Tibial artery (tissue), 4 donors: ENCODE data around the gene TIGD3.

ENCODE experiments used
- DNase-seq, 2 donors: peaks; one replicate each; pipeline ENCODE4 v3.0.0-alpha.2; 2019
- H3K27ac ChIP-seq, 2 donors: fragments of 200-600 bp; sonication (generic) in 1 of 2; 1 replicate in 1 of 2; 2 replicates in 1 of 2; pipeline ENCODE4 v1.5.1; 2018 to 2019; ENCODE audit warnings: mild to moderate bottlenecking in 1 of 2
- H3K27me3 ChIP-seq, 2 donors: fragments of 200-600 bp; sonication (generic) in 1 of 2; one replicate each; pipeline versions ENCODE4 v1.5.1 to v1.6.0; 2016 to 2019
- H3K36me3 ChIP-seq, 3 donors: fragments of 200-600 bp; sonication (generic) in 2 of 3; one replicate each; pipeline ENCODE4 v1.5.1; 2016 to 2019; ENCODE audit warnings: mild to moderate bottlenecking in 2 of 3
- H3K4me1 ChIP-seq, 4 donors: fragments of 200-600 bp; sonication (generic) in 2 of 4; 1 replicate in 3 of 4; 2 replicates in 1 of 4; pipeline ENCODE4 v1.5.1; 2016 to 2019
- H3K4me3 ChIP-seq, 2 donors: fragments of 200-600 bp; sonication (generic) in 1 of 2; 1 replicate in 1 of 2; 2 replicates in 1 of 2; pipeline ENCODE4 v1.5.1; 2018 to 2019; ENCODE audit warnings: mild to moderate bottlenecking in 2 of 2
- H3K9me3 ChIP-seq, 3 donors: fragments of 200-600 bp; sonication (generic) in 1 of 3; one replicate each; pipeline ENCODE4 v1.5.1; 2016 to 2019
- CTCF ChIP-seq, 2 experiments: fragments of 200-600 bp in 1 of 2; fragments of 450-650 bp in 1 of 2; IDR thresholded peaks; one replicate each; pipeline ENCODE4 v1.5.1; 2017 to 2019; ENCODE audit warnings: antibody characterized with exemption in 2 of 2, mild to moderate bottlenecking in 1 of 2, moderate library complexity in 1 of 2
- intact Hi-C: fragments of 100-400 bp; cut with DNase I; formaldehyde crosslinking; loops from one replicate; pipeline ENCODE4 v1.15.0; 2023; ENCODE audit warnings: low total_unique reads

Gene TIGD3

DNA sequence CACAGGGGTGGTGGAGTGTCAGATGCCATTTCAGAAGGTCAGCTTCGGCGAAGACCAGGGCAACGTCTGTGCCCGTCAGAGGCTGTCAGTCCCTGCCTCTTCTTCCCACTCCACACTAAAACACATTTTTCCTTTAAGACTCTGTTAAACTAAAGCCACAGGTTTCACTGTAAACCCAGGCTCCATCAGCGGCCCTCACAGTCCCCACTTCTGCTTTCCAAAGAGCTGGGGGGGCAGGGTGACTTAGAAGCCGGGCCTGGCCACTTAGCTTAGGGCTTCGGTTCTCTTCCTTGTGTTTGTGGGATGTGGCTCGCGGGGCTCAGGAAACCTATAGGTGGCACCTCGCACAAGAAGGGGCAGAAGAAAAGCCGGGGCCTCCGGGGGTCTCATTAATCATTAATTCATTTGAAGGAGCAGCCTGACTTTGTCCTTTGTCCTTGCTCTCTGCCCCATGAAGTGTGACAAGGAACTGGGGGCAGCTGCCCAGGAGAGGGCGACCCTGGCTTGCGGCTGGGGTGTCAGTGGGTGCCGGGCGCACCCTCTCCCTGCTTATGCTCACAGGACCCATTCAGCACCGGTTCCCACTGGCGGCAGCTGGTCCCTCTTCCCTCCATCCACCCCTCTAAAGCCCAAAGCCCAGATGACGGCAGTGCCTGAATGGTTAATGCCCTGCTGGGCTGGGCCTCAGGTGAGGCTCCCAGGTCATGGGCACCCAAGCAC lies 23.8 kb downstream of the TIGD3 start:
- no peak for TF ChIP-seq CTCF (IDR thresholded peaks at IDR 0.05)
- Histone ChIP-seq H3K36me3 (no peaks in the 10 kb centered on the region), H3K4me3 (no peak overlapping the region), H3K4me1 (peaks cover 9 to 30% (median 23%) of the 10 kb centered on the region in 4 donors), H3K27me3 (no peaks in the 10 kb centered on the region), H3K9me3 (no peaks in the 10 kb centered on the region), H3K27ac (no peak overlapping the region)
- DNase-seq: no peak
- intact Hi-C loops: no loop called here

- TF ChIP-seq CTCF (IDR thresholded peaks at IDR 0.05): no peak
- intact Hi-C loops: no loop called here
- no peak for DNase-seq
- H3K4me3 ChIP-seq: no peak overlapping the region
- H3K27ac ChIP-seq: no peak overlapping the region
- peaks cover 9 to 37% (median 28%) of the 10 kb centered on the region in 4 donors for H3K4me1 ChIP-seq
- H3K36me3 ChIP-seq: no peaks in the 10 kb centered on the region
- H3K27me3 ChIP-seq: no peaks in the 10 kb centered on the region
- H3K9me3 ChIP-seq: no peaks in the 10 kb centered on the region
These were observed 24.5 kb downstream of the TIGD3 start for GRCh38 chr11:65378928-65379638.

DNA sequence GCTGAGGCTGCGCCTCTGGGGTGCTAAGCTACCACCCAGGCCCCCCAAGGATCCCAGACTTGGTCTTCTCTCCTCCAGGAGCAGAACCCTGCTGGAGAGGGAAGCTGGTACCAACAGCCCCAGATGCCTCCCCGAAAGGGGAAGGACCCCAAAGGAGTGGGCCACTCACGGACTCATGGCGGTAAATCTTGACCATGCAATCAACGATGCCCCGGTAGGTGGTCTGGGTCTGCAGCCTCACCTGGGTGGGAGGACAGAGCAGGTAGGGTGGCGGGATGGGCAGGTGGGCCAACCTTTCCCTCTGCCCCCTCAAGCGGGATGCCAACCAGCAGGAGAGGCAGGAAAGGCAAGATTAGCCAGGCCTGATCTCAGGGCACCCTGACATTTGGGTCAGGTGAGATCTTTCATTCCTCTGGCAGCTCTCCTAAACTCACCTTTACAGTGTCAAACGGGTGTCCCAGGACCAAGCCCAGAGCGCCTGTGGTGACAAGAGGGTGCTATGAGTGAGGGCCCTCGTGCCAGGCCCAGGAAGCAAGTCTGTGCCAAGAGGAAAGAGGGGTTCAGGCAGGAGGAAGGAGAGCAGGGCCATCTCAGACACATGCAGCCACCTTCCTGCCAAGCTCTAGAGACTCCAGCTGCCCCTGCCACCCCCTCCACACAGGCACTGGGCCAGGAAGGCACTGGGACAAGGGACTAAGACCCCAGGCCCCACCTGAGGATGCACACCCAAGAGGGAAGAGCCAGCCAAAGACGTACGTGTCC lies 25.3 kb downstream of the TIGD3 start:
- H3K4me1 ChIP-seq: peaks cover 9 to 44% (median 29%) of the 10 kb centered on the region in 4 donors
- DNase-seq: no peak

GRCh38 chr11:65380460-65381119 lies 26.0 kb downstream of the TIGD3 start:
- no peaks in the 10 kb centered on the region for H3K36me3 ChIP-seq
- no peaks in the 10 kb centered on the region for H3K27me3 ChIP-seq
- no peaks in the 10 kb centered on the region for H3K9me3 ChIP-seq
- peaks cover 9 to 45% (median 32%) of the 10 kb centered on the region in 4 donors for H3K4me1 ChIP-seq
- no peak for DNase-seq
- no peak overlapping the region for H3K4me3 ChIP-seq
- intact Hi-C loops: no loop called here
- TF ChIP-seq CTCF (IDR thresholded peaks at IDR 0.05): no peak
- H3K27ac ChIP-seq: peak overlapping the region in 1 of 2 donors; percentile 96

More for the DNA sequence above, 25.3 kb downstream of the TIGD3 start:
- H3K27ac ChIP-seq: no peak overlapping the region
- no peak overlapping the region for H3K4me3 ChIP-seq
- TF ChIP-seq CTCF (IDR thresholded peaks at IDR 0.05): no peak
- no peaks in the 10 kb centered on the region for H3K9me3 ChIP-seq
- intact Hi-C loops: no loop called here
- H3K27me3 ChIP-seq: no peaks in the 10 kb centered on the region
- no peaks in the 10 kb centered on the region for H3K36me3 ChIP-seq

GRCh38 chr11:65381716-65382032 lies 27.1 kb downstream of the TIGD3 start:
- peaks cover 9 to 47% (median 36%) of the 10 kb centered on the region in 4 donors for H3K4me1 ChIP-seq
- peak in 1 of 2 donors; percentile 52 for DNase-seq

More at GRCh38 chr11:65381716-65382032, 27.1 kb downstream of the TIGD3 start:
- peak overlapping the region; percentile 96 to 97 for H3K27ac ChIP-seq
- no peaks in the 10 kb centered on the region for H3K36me3 ChIP-seq
- no peaks in the 10 kb centered on the region for H3K27me3 ChIP-seq
- TF ChIP-seq CTCF (IDR thresholded peaks at IDR 0.05): no peak
- H3K9me3 ChIP-seq: no peaks in the 10 kb centered on the region
- intact Hi-C loops: loop anchor here (2.0 kb wide), 1 partner anchor 35 kb away; no protein-coding TSS in a partner anchor
- peak overlapping the region; percentile 44 to 51 for H3K4me3 ChIP-seq
